GM19467 (cell line): ENCODE measurements around the gene MRTFB.

Source experiments
- ATAC-seq: cut with Tn5 transposase; IDR thresholded peaks from one replicate; pipeline ENCODE4 v1.9.1; 2021; ENCODE audit warnings: mild to moderate bottlenecking, moderate library complexity; ENCODE audit not compliant: unreplicated experiment

MRTFB gene

DNA sequence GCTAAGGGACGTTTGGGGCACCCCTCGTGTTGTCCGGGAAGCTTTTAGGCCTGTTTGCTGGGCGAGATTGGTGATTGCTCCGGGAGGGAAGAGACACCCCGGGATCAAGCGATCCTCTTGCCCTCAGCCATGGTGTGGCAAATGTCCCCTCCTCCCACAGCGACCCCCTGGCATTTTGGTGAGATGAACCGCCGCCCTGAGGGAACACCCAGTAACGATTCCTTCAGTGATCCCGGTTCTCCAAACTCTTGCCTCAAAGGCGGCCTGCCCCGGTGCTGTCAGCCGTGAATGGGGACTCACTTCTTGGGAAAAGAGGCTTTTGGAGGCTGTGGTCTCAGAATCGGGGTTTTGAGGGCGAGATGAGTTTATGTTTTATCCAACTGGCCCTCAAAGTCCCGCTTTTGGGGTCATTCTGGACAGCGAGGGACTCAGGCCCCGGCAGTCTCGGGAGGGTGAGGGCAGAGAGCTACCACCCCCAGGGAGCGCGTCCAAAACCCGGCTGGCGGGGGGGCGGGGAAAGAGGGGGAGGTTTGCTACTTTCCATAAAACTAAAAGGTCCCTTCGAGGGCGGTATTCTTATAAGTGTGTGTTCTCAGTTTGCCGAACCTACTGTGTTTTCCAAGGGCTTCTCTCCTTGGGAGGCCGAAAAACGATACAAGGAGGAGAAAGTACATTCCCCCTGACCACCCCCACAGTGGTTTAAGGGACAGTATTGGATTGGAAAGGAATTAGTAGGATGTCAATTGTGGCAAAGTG is 232.7 kb downstream of the MRTFB start:
- ATAC-seq, result no peak

- ATAC-seq, result no peak
These were observed 233.9 kb downstream of the MRTFB start for GRCh38 chr16:14304891-14305460.

- no peak for ATAC-seq
These were observed 235.5 kb downstream of the MRTFB start for GRCh38 chr16:14306485-14307058.

- no peak for ATAC-seq
These were observed 236.0 kb downstream of the MRTFB start for GRCh38 chr16:14307059-14307526.

DNA sequence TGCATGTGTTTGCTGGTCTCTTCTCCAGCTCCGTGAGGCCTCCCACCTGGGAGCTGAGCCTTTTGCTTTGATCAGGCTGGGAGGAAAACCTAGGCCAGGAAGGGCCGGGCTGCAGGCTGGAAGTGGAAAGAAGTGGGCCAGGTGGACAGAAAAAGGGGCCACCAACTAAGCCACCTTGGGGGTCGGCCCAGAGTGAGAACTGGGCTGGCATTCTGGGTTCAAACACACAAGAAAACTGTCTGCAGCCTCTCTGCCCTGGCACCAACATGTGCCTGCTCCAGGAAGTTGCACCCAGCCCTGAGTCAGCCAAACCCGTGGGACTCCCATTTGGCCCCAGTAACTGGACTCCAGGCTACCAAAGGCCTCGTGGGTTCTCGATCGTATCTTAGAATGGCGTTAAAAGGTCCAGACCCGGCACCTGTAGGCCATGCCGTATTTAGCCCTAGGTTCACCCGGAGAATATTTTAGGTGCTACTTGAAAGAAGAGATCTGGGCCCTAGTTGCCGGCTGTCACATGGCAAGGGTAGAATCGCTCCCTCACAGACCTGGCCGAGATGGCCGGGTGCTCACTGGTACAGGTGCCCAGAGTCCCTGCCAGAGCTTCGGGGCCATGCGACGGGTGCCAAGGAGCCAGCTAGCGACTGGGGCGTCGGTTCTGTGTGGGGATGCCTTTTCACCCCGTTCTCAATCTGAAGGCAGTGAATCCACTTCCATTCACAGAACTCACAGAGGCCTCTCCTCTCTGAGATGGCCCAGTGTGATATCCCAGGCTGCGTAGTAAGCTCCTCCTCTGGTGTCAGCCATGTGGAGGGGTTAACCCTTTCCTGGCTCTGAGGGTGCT is 236.6 kb downstream of the MRTFB start:
- ATAC-seq, result no peak

DNA sequence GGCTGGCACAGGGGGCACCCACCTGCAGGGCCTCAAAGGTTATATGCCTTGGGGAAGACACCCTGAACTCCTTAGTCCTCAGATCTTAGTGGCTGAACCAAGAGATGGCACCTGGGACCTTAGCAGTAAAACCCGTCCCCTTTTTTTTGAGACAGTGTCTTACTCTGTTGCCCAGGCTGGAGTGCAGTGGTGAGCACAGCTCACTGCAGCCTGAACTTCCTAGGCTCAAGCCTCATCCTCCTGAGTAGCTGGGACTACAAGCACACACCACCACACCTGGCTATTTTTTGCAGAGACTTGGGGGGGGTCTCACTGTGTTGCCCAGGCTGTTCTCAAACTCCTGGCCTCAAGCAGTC is 237.2 kb downstream of the MRTFB start:
- ATAC-seq, result no peak

DNA sequence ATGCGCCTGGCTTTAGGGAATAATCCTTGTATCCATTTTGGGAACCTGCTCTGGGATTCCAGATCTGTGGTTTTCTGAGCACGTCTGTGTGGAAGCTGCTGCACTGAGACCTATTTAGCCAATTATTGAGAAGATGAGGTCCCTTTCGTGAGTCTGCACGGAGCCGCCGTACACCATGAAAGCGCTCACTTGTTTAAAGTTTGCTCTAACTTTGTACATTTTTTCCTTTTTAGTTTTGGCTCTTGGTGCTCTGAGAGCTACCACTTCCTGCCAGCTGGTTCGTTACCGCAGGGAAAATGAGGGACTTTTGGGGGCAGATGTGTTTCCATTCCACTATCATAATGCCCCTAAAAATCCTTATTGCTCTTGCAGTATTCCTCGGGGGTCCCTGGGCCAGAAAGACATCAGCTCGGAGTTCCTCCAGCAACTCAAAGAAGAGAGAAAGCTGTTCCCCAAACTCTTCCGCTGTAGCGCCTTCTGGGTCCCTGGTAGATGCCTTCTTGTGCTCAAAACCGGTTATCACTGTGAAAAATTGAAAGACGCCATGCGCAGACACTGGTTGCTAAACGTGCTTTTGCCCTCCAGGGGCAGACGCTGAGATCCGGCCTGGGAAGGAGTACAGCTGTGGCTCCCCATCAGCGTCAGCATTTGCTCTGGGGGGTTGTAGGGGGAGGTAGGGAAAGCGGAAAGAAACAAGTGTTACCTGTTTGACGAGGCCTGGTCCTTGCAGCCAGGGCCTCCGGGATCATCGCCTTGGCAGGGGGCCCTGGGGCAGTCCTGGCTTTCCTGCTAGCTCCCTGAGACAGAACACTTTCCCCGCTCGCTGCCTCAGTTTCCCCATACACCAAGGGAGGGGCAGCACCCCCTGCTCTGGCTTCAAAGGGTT is 238.1 kb downstream of the MRTFB start:
- ATAC-seq, result no peak

DNA sequence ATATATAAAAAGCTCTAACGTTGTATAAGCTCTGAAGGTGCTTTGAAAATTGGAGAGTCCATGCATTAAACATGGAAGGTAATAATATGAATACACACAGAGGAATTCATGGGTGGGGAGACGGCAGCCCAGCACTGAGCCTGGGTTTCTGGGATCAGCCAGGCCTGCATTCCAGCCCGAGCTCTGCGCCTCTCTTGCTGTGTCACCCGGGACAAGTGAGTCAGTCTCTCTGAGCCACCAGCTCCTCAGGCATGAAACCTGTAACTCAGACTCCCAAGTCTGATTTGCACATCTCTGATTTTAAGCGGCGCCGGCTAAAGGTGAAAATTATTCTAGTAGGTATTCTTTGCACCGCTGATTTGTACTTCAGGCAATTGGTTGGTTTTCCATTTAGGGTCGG is 238.8 kb downstream of the MRTFB start:
- ATAC-seq, result no peak

- peak; percentile 64 for ATAC-seq
These were observed 239.4 kb downstream of the MRTFB start for GRCh38 chr16:14310519-14310991.

- no peak for ATAC-seq
These were observed 243.0 kb downstream of the MRTFB start for GRCh38 chr16:14314116-14314515.

GRCh38 chr16:14315683-14316320 is 244.7 kb downstream of the MRTFB start:
- ATAC-seq, result no peak
